Ishikawa (cell line): ENCODE data around the gene BEND7.

Source experiments
- CEBPB ChIP-seq: IDR thresholded peaks from 2 replicates; pipeline ENCODE4 v1.6.1; 2012
- CREB1 ChIP-seq: IDR thresholded peaks from 2 replicates; pipeline ENCODE4 v1.6.1; 2012; ENCODE audit warnings: low read depth
- EP300 ChIP-seq: IDR thresholded peaks from 2 replicates; pipeline ENCODE4 v1.6.1; 2012; ENCODE audit warnings: borderline replicate concordance
- FOXM1 ChIP-seq: IDR thresholded peaks from 2 replicates; pipeline ENCODE4 v1.6.1; 2012; ENCODE audit warnings: low read depth, borderline replicate concordance
- MAX ChIP-seq: IDR thresholded peaks from 2 replicates; pipeline ENCODE4 v1.6.1; 2012
- NFIC ChIP-seq: IDR thresholded peaks from 2 replicates; pipeline ENCODE4 v1.6.1; 2012
- RAD21 ChIP-seq: IDR thresholded peaks from 2 replicates; pipeline ENCODE4 v1.6.1; 2012; ENCODE audit warnings: low read depth
- TAF1 ChIP-seq: IDR thresholded peaks from 2 replicates; pipeline ENCODE4 v1.6.1; 2012; ENCODE audit warnings: low read depth, mild to moderate bottlenecking
- TCF12 ChIP-seq: IDR thresholded peaks from 2 replicates; pipeline ENCODE4 v1.6.1; 2012; ENCODE audit warnings: low read depth
- TEAD4 ChIP-seq: IDR thresholded peaks from 2 replicates; pipeline ENCODE4 v1.6.1; 2012
- TF ChIP-seq, protein P1 (sequence below): IDR thresholded peaks from 2 replicates; pipeline ENCODE4 v1.6.1; 2012; ENCODE audit warnings: low read depth, mild to moderate bottlenecking

GRCh38 chr10:13528123-13528874, 515 bp downstream of the BEND7 start:
- TF ChIP-seq TEAD4 = no peak
- TF ChIP-seq TCF12 = no peak
- TF ChIP-seq, protein P1, sequence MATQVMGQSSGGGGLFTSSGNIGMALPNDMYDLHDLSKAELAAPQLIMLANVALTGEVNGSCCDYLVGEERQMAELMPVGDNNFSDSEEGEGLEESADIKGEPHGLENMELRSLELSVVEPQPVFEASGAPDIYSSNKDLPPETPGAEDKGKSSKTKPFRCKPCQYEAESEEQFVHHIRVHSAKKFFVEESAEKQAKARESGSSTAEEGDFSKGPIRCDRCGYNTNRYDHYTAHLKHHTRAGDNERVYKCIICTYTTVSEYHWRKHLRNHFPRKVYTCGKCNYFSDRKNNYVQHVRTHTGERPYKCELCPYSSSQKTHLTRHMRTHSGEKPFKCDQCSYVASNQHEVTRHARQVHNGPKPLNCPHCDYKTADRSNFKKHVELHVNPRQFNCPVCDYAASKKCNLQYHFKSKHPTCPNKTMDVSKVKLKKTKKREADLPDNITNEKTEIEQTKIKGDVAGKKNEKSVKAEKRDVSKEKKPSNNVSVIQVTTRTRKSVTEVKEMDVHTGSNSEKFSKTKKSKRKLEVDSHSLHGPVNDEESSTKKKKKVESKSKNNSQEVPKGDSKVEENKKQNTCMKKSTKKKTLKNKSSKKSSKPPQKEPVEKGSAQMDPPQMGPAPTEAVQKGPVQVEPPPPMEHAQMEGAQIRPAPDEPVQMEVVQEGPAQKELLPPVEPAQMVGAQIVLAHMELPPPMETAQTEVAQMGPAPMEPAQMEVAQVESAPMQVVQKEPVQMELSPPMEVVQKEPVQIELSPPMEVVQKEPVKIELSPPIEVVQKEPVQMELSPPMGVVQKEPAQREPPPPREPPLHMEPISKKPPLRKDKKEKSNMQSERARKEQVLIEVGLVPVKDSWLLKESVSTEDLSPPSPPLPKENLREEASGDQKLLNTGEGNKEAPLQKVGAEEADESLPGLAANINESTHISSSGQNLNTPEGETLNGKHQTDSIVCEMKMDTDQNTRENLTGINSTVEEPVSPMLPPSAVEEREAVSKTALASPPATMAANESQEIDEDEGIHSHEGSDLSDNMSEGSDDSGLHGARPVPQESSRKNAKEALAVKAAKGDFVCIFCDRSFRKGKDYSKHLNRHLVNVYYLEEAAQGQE = no peak
- no peak for TF ChIP-seq NFIC
- TF ChIP-seq CEBPB = no peak
- no peak for TF ChIP-seq FOXM1
- no peak for TF ChIP-seq CREB1
- no peak for TF ChIP-seq TAF1
- no peak for TF ChIP-seq RAD21
- no peak for TF ChIP-seq MAX
- TF ChIP-seq EP300 = no peak
